Endothelial cell of umbilical vein (primary cell): ENCODE results near the gene ZNF385B.

Experiments used
- EZH2 ChIP-seq: IDR thresholded peaks from 2 replicates; pipeline ENCODE4 v1.6.1; 2012; ENCODE audit warnings: borderline replicate concordance, low read depth, mild to moderate bottlenecking, moderate library complexity, low read length, inconsistent platforms; ENCODE audit not compliant: severe bottlenecking
- FOS ChIP-seq: IDR thresholded peaks from 2 replicates; pipeline ENCODE4 v1.6.1; 2011; ENCODE audit warnings: mild to moderate bottlenecking, low read length, moderate library complexity, borderline replicate concordance; ENCODE audit not compliant: insufficient read depth
- JUN ChIP-seq: IDR thresholded peaks from 2 replicates; pipeline ENCODE4 v1.6.1; 2011; ENCODE audit warnings: borderline replicate concordance, low read depth; ENCODE audit not compliant: insufficient read length, insufficient read depth
- POLR2A ChIP-seq: IDR thresholded peaks from 2 replicates; pipeline ENCODE4 v1.6.1; 2012; ENCODE audit warnings: low read depth, mild to moderate bottlenecking, control low read depth, low read length
- POLR2AphosphoS5 ChIP-seq: IDR thresholded peaks from 2 replicates; pipeline ENCODE4 v1.6.1; 2012; ENCODE audit warnings: low read depth, mild to moderate bottlenecking, control low read depth, low read length, moderate library complexity; ENCODE audit not compliant: insufficient read depth
- TF ChIP-seq, protein P1 (sequence below), 2 donors: IDR thresholded peaks; 1 replicate in 1 of 2; 2 replicates in 1 of 2; pipeline ENCODE4 v1.5.1; 2011; ENCODE audit warnings: low read length in 2 of 2, mild to moderate bottlenecking in 2 of 2, moderate library complexity in 2 of 2, control low read depth in 1 of 2, inconsistent platforms in 1 of 2, low read depth in 1 of 2; ENCODE audit not compliant: insufficient read depth in 1 of 2; ENCODE audit errors: extremely low read depth in 1 of 2
- TF ChIP-seq, protein P2 (sequence below): IDR thresholded peaks from 2 replicates; pipeline ENCODE4 v1.6.1; 2011; ENCODE audit not compliant: insufficient read depth, insufficient read length

DNA sequence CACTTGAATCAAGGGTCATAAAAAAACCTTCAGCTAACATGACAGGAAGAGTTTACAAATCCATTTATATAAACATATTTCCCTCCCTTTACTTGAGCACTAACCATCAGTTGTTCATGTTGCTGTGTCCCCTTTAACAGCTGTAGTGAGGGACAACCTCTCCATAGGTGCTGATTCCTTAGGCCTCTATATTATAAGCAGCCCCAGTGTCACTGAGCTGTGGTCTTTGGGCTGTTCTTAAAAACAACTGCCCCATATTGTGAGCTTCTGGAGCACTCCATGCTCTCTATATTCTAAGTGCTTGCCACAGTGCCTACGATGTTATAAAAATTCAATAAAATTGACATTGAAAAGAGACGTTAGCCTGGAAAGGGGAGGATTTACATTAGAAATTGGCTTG is 175.3 kb downstream of the ZNF385B start:
- TF ChIP-seq, protein P1, sequence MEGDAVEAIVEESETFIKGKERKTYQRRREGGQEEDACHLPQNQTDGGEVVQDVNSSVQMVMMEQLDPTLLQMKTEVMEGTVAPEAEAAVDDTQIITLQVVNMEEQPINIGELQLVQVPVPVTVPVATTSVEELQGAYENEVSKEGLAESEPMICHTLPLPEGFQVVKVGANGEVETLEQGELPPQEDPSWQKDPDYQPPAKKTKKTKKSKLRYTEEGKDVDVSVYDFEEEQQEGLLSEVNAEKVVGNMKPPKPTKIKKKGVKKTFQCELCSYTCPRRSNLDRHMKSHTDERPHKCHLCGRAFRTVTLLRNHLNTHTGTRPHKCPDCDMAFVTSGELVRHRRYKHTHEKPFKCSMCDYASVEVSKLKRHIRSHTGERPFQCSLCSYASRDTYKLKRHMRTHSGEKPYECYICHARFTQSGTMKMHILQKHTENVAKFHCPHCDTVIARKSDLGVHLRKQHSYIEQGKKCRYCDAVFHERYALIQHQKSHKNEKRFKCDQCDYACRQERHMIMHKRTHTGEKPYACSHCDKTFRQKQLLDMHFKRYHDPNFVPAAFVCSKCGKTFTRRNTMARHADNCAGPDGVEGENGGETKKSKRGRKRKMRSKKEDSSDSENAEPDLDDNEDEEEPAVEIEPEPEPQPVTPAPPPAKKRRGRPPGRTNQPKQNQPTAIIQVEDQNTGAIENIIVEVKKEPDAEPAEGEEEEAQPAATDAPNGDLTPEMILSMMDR (IDR thresholded peaks at IDR 0.05; ENCODE audit: extremely low read depth in 1 of 2, insufficient read depth in 1 of 2, low read depth in 1 of 2, low read length in 2 of 2): no peak
- no peak for TF ChIP-seq POLR2A
- TF ChIP-seq, protein P2, sequence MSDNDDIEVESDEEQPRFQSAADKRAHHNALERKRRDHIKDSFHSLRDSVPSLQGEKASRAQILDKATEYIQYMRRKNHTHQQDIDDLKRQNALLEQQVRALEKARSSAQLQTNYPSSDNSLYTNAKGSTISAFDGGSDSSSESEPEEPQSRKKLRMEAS: no peak
- no peak for TF ChIP-seq EZH2
- no peak for TF ChIP-seq JUN
- no peak for TF ChIP-seq FOS
- no peak for TF ChIP-seq POLR2AphosphoS5
